HG03439 (cell line): ENCODE results near the gene TMSB10.
"Not testable (repeated sequence)": the region's sequence is repeated elsewhere in the genome, so short reads cannot be mapped to it uniquely, and the experiment has no call there.

Experiments
- ATAC-seq: cut with Tn5 transposase; IDR thresholded peaks from one replicate; pipeline ENCODE4 v1.9.1; 2021; ENCODE audit warnings: mild to moderate bottlenecking, moderate library complexity; ENCODE audit not compliant: unreplicated experiment

TMSB10 gene

GRCh38 chr2:84927275-84927627 is 21.8 kb downstream of the TMSB10 start:
- ATAC-seq, result no peak

- ATAC-seq, result peak; percentile 43
Measured at GRCh38 chr2:84931384-84931821, 25.9 kb downstream of the TMSB10 start.

GRCh38 chr2:84938194-84938879 is 32.9 kb downstream of the TMSB10 start:
- ATAC-seq, result peak; percentile 31

GRCh38 chr2:84939426-84940087 is 34.1 kb downstream of the TMSB10 start:
- ATAC-seq, result peak; percentile 83

GRCh38 chr2:84940088-84940470 is 34.6 kb downstream of the TMSB10 start:
- ATAC-seq, result no peak

- ATAC-seq, result no peak
Measured at GRCh38 chr2:84940831-84941412, 35.5 kb downstream of the TMSB10 start.

GRCh38 chr2:84942166-84942565 is 36.7 kb downstream of the TMSB10 start:
- ATAC-seq, result no peak

- peak; percentile 18 for ATAC-seq
Measured at GRCh38 chr2:84942964-84943421, 37.5 kb downstream of the TMSB10 start.

- no peak for ATAC-seq
Measured at GRCh38 chr2:84944295-84944909, 38.9 kb downstream of the TMSB10 start.

- not testable (repeated sequence) for ATAC-seq
Measured at GRCh38 chr2:84945838-84946203, 40.4 kb downstream of the TMSB10 start.

- peak; percentile 65 for ATAC-seq
Measured at GRCh38 chr2:84946204-84947009, 41.0 kb downstream of the TMSB10 start.

- ATAC-seq, result no peak
Measured at GRCh38 chr2:84947010-84947593, 41.6 kb downstream of the TMSB10 start.

GRCh38 chr2:84953535-84953934 is 48.1 kb downstream of the TMSB10 start:
- ATAC-seq, result no peak

GRCh38 chr2:84954329-84954728 is 48.9 kb downstream of the TMSB10 start:
- ATAC-seq, result no peak
